Ishikawa (cell line): Measurements from ENCODE around the gene SLC40A1.

Experiments used
- RAD21 ChIP-seq: IDR thresholded peaks from 2 replicates; pipeline ENCODE4 v1.6.1; 2012; ENCODE audit warnings: low read depth
- TAF1 ChIP-seq: IDR thresholded peaks from 2 replicates; pipeline ENCODE4 v1.6.1; 2012; ENCODE audit warnings: low read depth, mild to moderate bottlenecking
- YY1 ChIP-seq: IDR thresholded peaks from 2 replicates; pipeline ENCODE4 v1.6.1; 2012; ENCODE audit warnings: low read depth

- no peak for TF ChIP-seq RAD21
- TF ChIP-seq YY1, result no peak
- TF ChIP-seq TAF1, result no peak
Observed at GRCh38 chr2:189576396-189576795, 4.2 kb downstream of the SLC40A1 start.
